Duodenal mucosa (tissue), 2 donors: Measurements from ENCODE around the gene RMND1.

Experiments used
- H3K27ac ChIP-seq: one replicate; pipeline ENCODE4 v1.7.0; 2013; ENCODE audit warnings: low read depth, low read length
- H3K27me3 ChIP-seq, 2 donors: one replicate each; pipeline ENCODE4 v1.7.0; 2013; ENCODE audit warnings: low read length in 2 of 2, control low read depth in 1 of 2; ENCODE audit not compliant: insufficient read depth in 2 of 2, control insufficient read depth in 1 of 2
- H3K36me3 ChIP-seq, 2 donors: one replicate each; pipeline ENCODE4 v1.7.0; 2013; ENCODE audit warnings: low read length in 2 of 2, control low read depth in 1 of 2; ENCODE audit not compliant: insufficient read depth in 2 of 2, control insufficient read depth in 1 of 2
- H3K4me1 ChIP-seq, 2 donors: one replicate each; pipeline ENCODE4 v1.7.0; 2013; ENCODE audit warnings: low read length in 2 of 2, control low read depth in 1 of 2; ENCODE audit not compliant: insufficient read depth in 2 of 2, control insufficient read depth in 1 of 2
- H3K4me3 ChIP-seq, 2 donors: one replicate each; pipeline ENCODE4 v1.7.0; 2013; ENCODE audit warnings: low read length in 2 of 2, low read depth in 1 of 2
- H3K9ac ChIP-seq, 2 donors: one replicate each; pipeline ENCODE4 v1.7.0; 2013; ENCODE audit warnings: low read length in 2 of 2, low read depth in 1 of 2
- H3K9me3 ChIP-seq, 2 donors: one replicate each; pipeline ENCODE4 v1.7.0; 2013; ENCODE audit warnings: low read length in 2 of 2, control low read depth in 1 of 2; ENCODE audit not compliant: control insufficient read depth in 1 of 2

The RMND1 gene

GRCh38 chr6:151451950-151452749 is at the start of gene RMND1:
RMND1 (minus strand) TSS chr6:151452126; CDS start chr6:151445811, 6,315 bp downstream.
- Histone ChIP-seq H3K27me3 (no peaks in the 10 kb centered on the region), H3K9me3 (no peaks in the 10 kb centered on the region), H3K4me3 (peak within 1 kb of the TSS; percentile 84 to 97), H3K27ac (peak within 1 kb of the TSS; percentile 87), H3K4me1 (peaks cover 11 to 15% of the 10 kb centered on the region in 2 donors), H3K36me3 (peaks cover 2 to 6% of the 10 kb centered on the region in 2 donors), H3K9ac (peak within 1 kb of the TSS; percentile 81 to 82)

DNA sequence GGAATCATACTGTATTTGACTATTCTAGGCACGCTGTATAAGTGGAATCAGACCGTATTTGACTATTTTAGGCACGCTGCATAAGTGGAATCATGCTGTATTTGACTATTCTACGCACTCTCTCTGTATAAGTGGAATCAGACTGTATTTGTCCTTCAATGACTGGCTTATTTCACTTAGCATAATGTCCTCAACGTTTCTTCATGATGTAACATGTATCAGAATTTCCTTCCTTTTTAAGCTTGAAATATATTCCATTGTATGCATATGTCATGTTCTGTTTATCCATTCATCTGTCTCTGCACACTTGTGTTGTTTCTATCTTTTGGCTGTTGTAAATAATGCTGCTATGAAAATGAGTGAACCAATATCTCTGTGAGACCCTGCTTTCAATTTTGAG is 47.6 kb upstream of the RMND1 start:
- no peak overlapping the region for H3K27ac ChIP-seq
- H3K4me1 ChIP-seq, result peaks cover 7 to 8% of the 10 kb centered on the region in 2 donors

DNA sequence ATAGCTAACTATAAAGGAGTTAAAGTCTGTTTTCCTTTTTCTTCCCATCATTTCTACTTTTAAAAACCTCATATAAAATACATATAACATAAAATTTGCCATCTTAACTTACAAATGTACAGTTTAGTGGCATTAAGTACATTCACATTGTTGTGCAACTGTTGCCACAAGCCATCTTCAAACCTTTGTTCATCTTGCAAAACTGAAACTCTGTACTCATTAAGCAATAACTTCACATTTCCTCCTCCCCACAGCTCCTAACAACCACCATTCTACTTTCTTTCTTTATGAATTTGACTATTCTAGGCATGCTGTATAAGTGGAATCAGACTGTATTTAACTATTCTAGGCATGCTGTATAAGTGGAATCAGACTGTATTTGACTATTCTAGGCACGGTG is 46.4 kb upstream of the RMND1 start:
- no peaks in the 10 kb centered on the region for H3K9me3 ChIP-seq
- no peak overlapping the region for H3K4me3 ChIP-seq

More for the DNA sequence above, 47.6 kb upstream of the RMND1 start:
- Histone ChIP-seq H3K9ac (no peak overlapping the region), H3K4me3 (no peak overlapping the region), H3K36me3 (no peaks in the 10 kb centered on the region), H3K9me3 (no peaks in the 10 kb centered on the region), H3K27me3 (peaks cover 0 to 5% of the 10 kb centered on the region in 2 donors)

DNA sequence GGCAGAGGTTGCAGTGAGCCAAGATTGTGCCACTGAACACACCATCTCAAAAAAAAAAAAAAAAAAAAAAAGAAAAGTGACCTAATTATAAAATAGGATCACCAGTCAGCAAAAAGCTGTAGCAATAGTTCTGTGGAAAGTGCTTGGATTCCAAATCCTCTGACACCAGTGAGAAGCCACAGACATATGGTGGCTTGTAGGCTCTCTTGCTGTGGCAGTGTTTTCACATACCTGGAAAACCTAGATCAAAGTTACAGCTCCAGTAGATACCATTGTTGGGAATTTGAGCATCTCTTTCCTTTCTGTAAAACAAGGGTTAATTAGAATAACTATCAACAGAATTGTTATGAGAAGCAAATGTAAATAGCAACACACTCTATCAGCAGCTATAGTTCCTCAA is 46.0 kb upstream of the RMND1 start:
- Histone ChIP-seq H3K27ac (no peak overlapping the region), H3K9me3 (no peaks in the 10 kb centered on the region), H3K36me3 (no peaks in the 10 kb centered on the region), H3K9ac (no peak overlapping the region), H3K4me3 (no peak overlapping the region), H3K4me1 (peaks cover 12% of the 10 kb centered on the region in 2 donors), H3K27me3 (peaks cover 2 to 5% of the 10 kb centered on the region in 2 donors)

More for the DNA sequence above, 46.4 kb upstream of the RMND1 start:
- Histone ChIP-seq H3K27me3 (peaks cover 2 to 5% of the 10 kb centered on the region in 2 donors), H3K27ac (no peak overlapping the region), H3K4me1 (peaks cover 12% of the 10 kb centered on the region in 2 donors), H3K36me3 (no peaks in the 10 kb centered on the region), H3K9ac (no peak overlapping the region)

GRCh38 chr6:151495380-151495779 is 43.5 kb upstream of the RMND1 start:
- Histone ChIP-seq H3K27ac (no peak overlapping the region), H3K4me3 (no peak overlapping the region), H3K4me1 (peaks cover 8 to 10% of the 10 kb centered on the region in 2 donors), H3K27me3 (peaks cover 2 to 5% of the 10 kb centered on the region in 2 donors), H3K9ac (no peak overlapping the region), H3K36me3 (no peaks in the 10 kb centered on the region), H3K9me3 (no peaks in the 10 kb centered on the region)

DNA sequence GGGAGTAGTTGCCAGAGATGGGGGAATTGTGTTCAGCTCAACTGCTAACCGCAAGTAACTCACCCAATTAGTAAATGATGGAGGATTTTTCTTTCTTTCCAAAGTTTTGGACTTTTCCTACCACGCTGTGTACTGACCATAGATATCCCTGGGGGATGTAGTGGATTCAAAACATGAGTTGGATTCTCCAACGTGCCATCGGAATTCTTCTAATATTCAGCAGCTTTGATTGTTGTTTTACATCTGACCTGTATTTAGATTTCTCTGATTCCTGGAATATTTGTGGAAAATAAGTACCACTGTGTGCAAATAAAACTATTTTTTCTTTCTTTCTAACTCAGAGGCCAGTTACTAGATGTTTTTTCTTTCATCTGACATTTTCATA is 43.0 kb upstream of the RMND1 start:
- Histone ChIP-seq H3K27ac (no peak overlapping the region), H3K9ac (peak overlapping the region; percentile 30 to 52), H3K4me1 (peaks cover 8 to 10% of the 10 kb centered on the region in 2 donors)

GRCh38 chr6:151494235-151494935 is 42.5 kb upstream of the RMND1 start:
- Histone ChIP-seq H3K4me1 (peaks cover 8 to 10% of the 10 kb centered on the region in 2 donors), H3K27me3 (peaks cover 2 to 5% of the 10 kb centered on the region in 2 donors), H3K9ac (peak overlapping the region; percentile 30 to 52), H3K9me3 (no peaks in the 10 kb centered on the region), H3K36me3 (no peaks in the 10 kb centered on the region), H3K4me3 (peak overlapping the region; percentile 76 to 78), H3K27ac (peak overlapping the region; percentile 66)

More for the DNA sequence above, 43.0 kb upstream of the RMND1 start:
- H3K4me3 ChIP-seq, result peak overlapping the region; percentile 76 to 78
- H3K27me3 ChIP-seq, result peaks cover 2 to 5% of the 10 kb centered on the region in 2 donors
- H3K36me3 ChIP-seq, result no peaks in the 10 kb centered on the region
- H3K9me3 ChIP-seq, result no peaks in the 10 kb centered on the region

GRCh38 chr6:151493804-151494234 is 41.9 kb upstream of the RMND1 start, which contains the start of gene CCDC170:
CCDC170 (plus strand) TSS chr6:151494017; CDS start chr6:151494129, 112 bp downstream.
- Histone ChIP-seq H3K4me1 (peaks cover 8 to 10% of the 10 kb centered on the region in 2 donors), H3K9ac (peak within 1 kb of the TSS; percentile 30 to 57), H3K27ac (peak within 1 kb of the TSS; percentile 66), H3K4me3 (peak within 1 kb of the TSS; percentile 76 to 78), H3K36me3 (no peaks in the 10 kb centered on the region), H3K27me3 (peaks cover 2 to 5% of the 10 kb centered on the region in 2 donors), H3K9me3 (no peaks in the 10 kb centered on the region)

GRCh38 chr6:151493161-151493803 is 41.4 kb upstream of the RMND1 start:
- Histone ChIP-seq H3K9ac (peak overlapping the region; percentile 30 to 57), H3K4me1 (peaks cover 8 to 10% of the 10 kb centered on the region in 2 donors), H3K9me3 (no peaks in the 10 kb centered on the region), H3K27ac (peak overlapping the region; percentile 66), H3K36me3 (no peaks in the 10 kb centered on the region), H3K27me3 (peaks cover 2 to 5% of the 10 kb centered on the region in 2 donors), H3K4me3 (peak overlapping the region; percentile 76 to 78)
